ENCODE results near the gene PRR14. TPM values are rescaled to one million over a fixed set of nuclear protein-coding genes. Genes with fewer than 3 reads are reported as not detected.

Gene PRR14
- total and polyA plus RNA-seq, 10 of the 15 experiments (the other 5 are each of a cell fraction or from before 2014, with no cell fraction given) = 2.5 to 66.8 (median 19.2) TPM

GRCh38 chr16:30647274-30647571 lies 3.5 kb upstream of the PRR14 start:
- DNase-seq (ENCODE audit: low read depth, low spot score) = no peak
- Histone ChIP-seq H3K4me2 (ENCODE audit: control insufficient read depth, insufficient read depth) (no peak overlapping the region), H3K27ac (ENCODE audit: control insufficient read depth, insufficient read depth) (no peak overlapping the region), H3K9ac (ENCODE audit: control insufficient read depth, insufficient read depth, low read length) (no peak overlapping the region), H2AFZ (ENCODE audit: control insufficient read depth, low read depth, low read length) (no peak overlapping the region), H3K36me3 (ENCODE audit: control insufficient read depth in 2 of 2, insufficient read depth in 2 of 2, low read length in 1 of 2) (no peaks in the 10 kb centered on the region), H3K79me2 (ENCODE audit: control insufficient read depth, insufficient read depth, low read length) (peaks cover 13% of the 10 kb centered on the region), H3K9me3 (replicated peaks; ENCODE audit: control insufficient read depth, insufficient read depth, low read length) (no peaks in the 10 kb centered on the region), H3K27me3 (replicated peaks in 1 of 2; ENCODE audit: control insufficient read depth in 2 of 2, insufficient read depth in 2 of 2, low read length in 1 of 2) (no peaks in the 10 kb centered on the region), H4K20me1 (ENCODE audit: control insufficient read depth, insufficient read depth) (no peaks in the 10 kb centered on the region), H3K4me1 (ENCODE audit: control insufficient read depth, insufficient read depth, low read length) (peaks cover 7% of the 10 kb centered on the region), H3K4me3 (no peak overlapping the region)
- no peak for ATAC-seq
- 100% methylated on average over 1 of the region's 1 CpG for WGBS (ENCODE audit: insufficient coverage, insufficient replicate concordance, low lambda C conversion rate, missing lambda C conversion rate)
- intact Hi-C loops (cut with micrococcal nuclease; ENCODE audit: unreplicated experiment) (no loop called here), in situ Hi-C loops (cut with MboI) (no loop called here)
- ChIA-PET POLR2A (interaction anchor here (0.6 to 1.0 kb wide), 2 partner anchors 11 to 13 kb away, joined by 6 read pairs; no protein-coding TSS in a partner anchor), SMC1A (ENCODE audit: uncharacterized antibody, unreplicated experiment) (no interaction called here), RAD21 (ENCODE audit: unreplicated experiment) (no interaction called here), CTCF (interaction anchor here (1.0 to 1.1 kb wide), 2 partner anchors 9 to 46 kb away, joined by 3 read pairs; no protein-coding TSS in a partner anchor)
- BruUV-seq (replicated peaks) = no TSS peak
- FAIRE-seq = no peak
- TF ChIP-seq SIN3A (IDR thresholded peaks at IDR 0.05; ENCODE audit: low read depth, low read length) = no peak
- TF ChIP-seq RAD21 (IDR thresholded peaks at IDR 0.05; ENCODE audit: insufficient read depth, low read depth, low read length) = no peak
- TF ChIP-seq MXI1 (IDR thresholded peaks at IDR 0.05; ENCODE audit: low read depth, low read length) = no peak
- TF ChIP-seq HSF1 (IDR thresholded peaks at IDR 0.05; ENCODE audit: low read depth, low read length) = no peak
- no peak for TF ChIP-seq TCF7 (IDR thresholded peaks at IDR 0.05; ENCODE audit: borderline replicate concordance)
- TF ChIP-seq NKRF (conservative IDR thresholded peaks at IDR 0.05) = no peak
- TF ChIP-seq ZNF207 (IDR thresholded peaks at IDR 0.05; ENCODE audit: borderline replicate concordance) = no peak
- TF ChIP-seq IRF5 (IDR thresholded peaks at IDR 0.05; ENCODE audit: borderline replicate concordance) = no peak
- TF ChIP-seq ZSCAN29 (IDR thresholded peaks at IDR 0.05) = no peak
- no peak for TF ChIP-seq LARP7 (IDR thresholded peaks at IDR 0.05)
- TF ChIP-seq SIX5 (IDR thresholded peaks at IDR 0.05; ENCODE audit: low read depth, low read length, severe bottlenecking) = no peak
- no peak for TF ChIP-seq ZNF687 (IDR thresholded peaks at IDR 0.05)
- TF ChIP-seq E2F8 (IDR thresholded peaks at IDR 0.05; ENCODE audit: low read depth, partially characterized antibody) = no peak
